Renal cortex interstitium (tissue), 15 donors: ENCODE measurements around the gene ACTL7B. TPM values are rescaled to one million over a fixed set of nuclear protein-coding genes. Genes with fewer than 3 reads are reported as not detected.
"Not testable (repeated sequence)": the region's sequence is repeated elsewhere in the genome, so short reads cannot be mapped to it uniquely, and the experiment has no call there.

Source experiments
- DNase-seq, 11 donors: peaks; one replicate each; pipeline ENCODE4 v3.0.0-alpha.2; 2013; ENCODE audit warnings: low read depth in 9 of 11, low spot score in 4 of 11; ENCODE audit errors: extremely low read depth in 1 of 11
- long read RNA-seq, 16 experiments: transcript quantifications; one replicate each; lab custom pipeline, GENCODE V29; 2026
- polyA plus RNA-seq, 3 donors: library from polyadenylated mRNA; unstranded; fragments of 120-200 nt; gene quantifications; one replicate each; pipeline ENCODE4 v1.2.1, GENCODE V29; 2013; ENCODE audit not compliant: insufficient read length in 3 of 3

ACTL7B gene
- not detected for polyA plus RNA-seq
- long read RNA-seq, donor 1: 0 reads
- long read RNA-seq, donor 2: 0 reads
- long read RNA-seq, donor 3: 0 reads
- long read RNA-seq, donor 4: 0 reads
- long read RNA-seq, donor 5: 0 reads
- long read RNA-seq, donor 6: 0 reads
- long read RNA-seq, donor 7: 0 reads
- long read RNA-seq, donor 8: 0 reads
- long read RNA-seq, donor 9: 0 reads
- long read RNA-seq, donor 10: 0 reads
- long read RNA-seq, donor 11: 0 reads
- long read RNA-seq, donor 12: 0 reads
- long read RNA-seq, donor 13: 0 reads
- long read RNA-seq, donor 14: 0 reads
- long read RNA-seq, donor 15: 0 reads
- long read RNA-seq, donor 16: 0 reads

DNA sequence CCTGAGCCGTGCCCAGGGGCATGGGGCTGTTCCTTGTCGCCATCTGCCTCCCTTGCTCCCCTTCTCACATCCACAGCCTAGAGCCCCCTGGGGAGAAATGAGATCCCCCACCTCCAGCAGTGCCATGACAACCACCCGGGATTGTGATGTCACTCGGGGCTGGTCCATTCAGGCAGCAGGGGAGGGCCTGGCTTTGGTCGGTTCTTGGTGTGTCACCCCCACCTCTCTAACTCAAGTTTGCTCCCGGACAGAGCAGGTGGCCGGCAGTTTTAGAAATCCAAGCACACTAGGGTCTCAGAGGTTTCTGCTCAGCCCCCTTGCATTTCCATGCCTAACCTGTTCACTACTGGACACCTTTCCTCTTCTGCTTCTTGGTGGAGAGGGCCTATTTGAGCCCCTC is at the start of gene ACTL7B:
Gene ACTL7B (minus strand): TSS at position 99 of the 400 bp plus-strand sequence. CDS start 56 bp downstream, at position 43.
- DNase-seq: no peak

DNA sequence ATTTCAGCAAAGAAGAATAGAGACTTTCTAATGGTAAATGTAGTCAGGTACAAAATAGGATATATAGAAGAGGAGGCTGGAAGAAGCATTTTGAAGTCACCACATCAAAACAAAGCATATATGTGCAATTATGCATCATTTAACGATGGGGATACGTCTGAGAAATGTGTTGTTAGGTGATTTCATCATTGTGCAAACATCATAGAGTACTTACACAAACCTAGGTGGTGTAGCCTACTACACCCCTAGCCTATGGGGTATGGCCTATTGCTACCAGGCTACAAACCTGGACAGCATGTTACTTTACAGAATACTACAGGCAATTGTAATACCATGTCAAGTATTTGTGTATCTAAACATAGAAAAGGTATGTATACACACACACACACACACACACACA is 49.7 kb upstream of the ACTL7B start:
- no peak for DNase-seq

DNA sequence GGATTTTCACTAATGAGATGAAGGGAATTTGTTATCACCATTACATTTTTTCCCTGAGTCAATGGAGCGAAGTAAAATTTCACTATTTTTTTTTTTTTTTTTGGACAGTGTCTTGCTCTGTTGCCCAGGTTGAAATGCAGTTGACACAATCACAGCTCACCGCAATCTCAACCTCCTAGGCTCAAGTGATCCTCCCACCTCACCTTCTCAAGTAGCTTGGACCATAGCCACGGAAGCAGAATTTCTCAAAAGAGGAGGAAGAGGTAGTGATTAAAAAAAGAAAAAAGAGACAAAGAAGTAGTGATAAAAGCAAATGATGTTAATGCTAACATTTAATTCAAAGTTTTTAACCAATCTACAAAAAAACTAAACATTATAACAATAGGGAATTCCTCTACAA is 48.4 kb upstream of the ACTL7B start:
- DNase-seq: no peak

DNA sequence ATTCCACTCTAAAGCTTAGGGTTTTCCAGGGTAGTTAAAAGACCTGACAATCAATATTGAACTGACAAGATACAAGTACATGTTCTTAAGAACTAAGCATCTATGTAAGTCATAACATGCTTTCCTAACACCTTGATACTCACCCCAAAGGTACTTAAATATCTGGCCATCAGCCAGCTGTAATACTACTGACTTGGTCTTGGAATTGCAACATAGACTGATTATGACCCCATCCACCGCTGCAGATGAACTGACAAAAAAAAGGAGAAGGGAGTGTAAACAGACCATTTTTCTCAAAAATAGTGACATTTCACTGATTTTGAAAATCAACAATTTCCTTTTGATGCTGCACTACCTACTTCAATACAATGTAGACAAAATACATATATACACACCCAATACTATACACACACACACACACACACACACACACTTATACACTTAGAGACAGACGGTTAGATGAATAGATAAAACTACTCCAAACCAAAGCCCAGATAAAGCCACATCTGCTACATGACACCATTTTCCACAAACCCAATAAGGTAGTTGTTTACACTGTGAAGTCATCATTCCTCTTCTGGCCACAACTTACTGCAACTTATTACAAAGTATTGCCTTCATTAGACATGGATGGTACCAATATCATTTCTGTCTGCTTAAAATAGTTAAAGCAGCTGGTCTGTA is 47.8 kb upstream of the ACTL7B start:
- no peak for DNase-seq

DNA sequence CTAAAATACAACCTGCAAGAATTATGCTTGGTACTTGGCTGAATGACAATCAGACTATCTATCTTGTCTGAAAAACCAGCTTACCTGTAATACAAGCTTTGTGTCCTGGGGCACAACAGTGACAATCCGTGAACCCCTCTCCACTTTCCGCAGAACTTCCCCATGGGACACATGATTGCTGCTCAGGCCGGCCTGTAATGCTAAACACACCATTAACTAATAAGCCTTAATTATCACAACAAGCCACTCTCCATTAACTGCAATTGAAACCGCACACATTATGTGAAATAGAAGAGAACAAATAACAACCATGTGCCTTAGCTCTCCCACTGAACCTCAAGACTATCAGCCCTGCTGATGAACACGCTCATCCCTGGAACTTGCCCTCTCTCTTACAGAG is 44.4 kb upstream of the ACTL7B start:
- DNase-seq: no peak

- not testable (repeated sequence) for DNase-seq
These were observed 43.4 kb upstream of the ACTL7B start for GRCh38 chr9:108899023-108899695.

- no peak for DNase-seq
These were observed 41.7 kb upstream of the ACTL7B start for GRCh38 chr9:108897324-108898096.

DNA sequence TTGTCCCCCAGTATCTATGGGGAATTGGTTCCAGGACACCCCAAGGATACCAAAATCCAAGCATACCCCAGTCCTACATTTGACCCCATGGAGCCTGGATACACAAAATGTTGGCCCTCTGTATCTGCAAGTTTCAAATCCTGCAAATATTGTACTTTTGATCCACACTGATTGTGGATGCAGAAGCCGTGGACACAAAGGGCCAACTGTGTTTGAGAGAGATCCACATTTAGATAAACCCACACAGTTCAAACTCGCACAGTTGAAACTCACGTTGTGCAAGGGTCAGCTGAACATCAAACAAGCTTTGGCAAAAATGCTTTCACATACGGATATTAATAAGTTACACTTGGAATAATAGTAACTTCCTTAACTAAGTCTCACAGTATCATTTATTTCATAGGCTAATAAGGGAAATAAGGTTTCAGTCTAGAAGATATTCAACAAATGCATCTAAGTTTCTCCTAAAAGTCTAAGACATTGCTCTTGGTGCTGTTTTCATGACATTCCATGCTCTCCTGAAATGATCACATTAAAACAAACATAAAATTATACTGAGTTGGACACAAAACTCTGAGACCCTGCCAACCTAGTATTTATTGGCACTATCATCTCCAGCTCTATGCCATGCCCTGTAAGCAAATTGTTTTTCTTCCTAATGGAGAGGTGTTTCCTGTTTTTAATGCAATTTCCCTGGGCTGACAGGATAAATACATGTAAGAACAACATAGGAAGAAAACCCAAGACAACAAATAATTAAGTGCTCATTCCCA is 38.6 kb upstream of the ACTL7B start:
- DNase-seq: no peak

GRCh38 chr9:108889649-108890067 is 33.9 kb upstream of the ACTL7B start:
- DNase-seq: peak in 1 of 11 donors; percentile 10

- DNase-seq: not testable (repeated sequence)
These were observed 30.9 kb upstream of the ACTL7B start for GRCh38 chr9:108886594-108887271.

GRCh38 chr9:108885643-108886348 is 30.0 kb upstream of the ACTL7B start:
- peak in 8 of 11 donors; percentile 5 to 60 (median 9) for DNase-seq

DNA sequence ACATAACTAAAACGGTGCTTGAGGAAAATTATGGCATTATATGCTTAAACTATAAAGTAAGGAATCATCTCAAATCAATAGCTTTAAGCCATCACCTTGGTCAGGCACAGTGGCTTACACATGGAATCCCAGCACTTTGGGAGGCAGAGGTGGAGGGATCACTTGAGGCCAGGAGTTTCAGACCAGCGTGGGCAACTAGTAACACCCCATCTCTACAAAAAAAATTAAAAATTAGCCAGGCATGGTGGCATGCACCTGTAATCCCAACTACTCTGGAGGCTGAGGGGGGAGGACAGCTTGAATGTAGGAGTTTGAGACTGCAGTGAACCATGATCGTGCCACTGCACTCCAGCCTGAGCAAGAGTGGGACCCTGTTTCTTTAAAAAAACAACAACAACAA is 28.9 kb upstream of the ACTL7B start:
- DNase-seq: no peak

GRCh38 chr9:108883085-108883484 is 27.3 kb upstream of the ACTL7B start:
- DNase-seq: no peak

DNA sequence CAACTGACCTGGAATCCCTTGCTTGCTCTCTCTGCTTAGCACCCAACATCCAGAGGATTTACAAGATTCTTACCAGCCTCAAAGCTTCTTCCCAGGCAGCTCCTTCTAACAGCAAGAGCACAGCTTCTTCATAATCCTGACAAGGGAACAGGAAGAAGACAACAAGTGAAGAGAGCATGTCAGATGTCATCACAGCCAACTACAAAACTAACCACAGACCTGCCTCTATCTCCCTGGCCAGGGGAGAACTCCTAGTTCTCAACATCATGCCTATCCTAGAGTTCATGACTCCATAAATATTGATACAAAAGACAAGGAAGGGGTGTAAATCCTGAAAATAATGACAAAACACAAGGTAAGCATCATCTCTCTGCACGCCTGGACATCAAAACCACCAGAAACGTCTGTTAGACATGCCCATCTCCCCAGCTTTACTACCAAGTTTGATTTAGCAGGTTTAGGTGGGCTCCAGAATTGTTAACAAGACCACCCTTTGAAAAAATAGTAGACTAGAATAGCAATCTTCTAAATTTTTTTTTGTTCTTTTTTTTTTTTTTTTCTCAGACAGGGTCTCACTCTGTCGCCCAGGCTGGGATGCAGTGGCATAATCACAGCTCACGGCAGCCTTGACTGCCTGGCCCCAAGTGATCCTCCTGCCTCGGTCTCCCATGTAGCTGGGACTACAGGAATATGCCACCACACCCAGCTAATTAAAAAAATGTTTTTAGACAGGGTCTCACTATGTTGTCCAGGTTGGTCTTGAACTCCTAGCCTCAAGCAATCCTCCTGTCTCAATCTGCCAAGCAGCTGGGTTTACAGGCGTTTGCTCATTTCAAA is 26.5 kb upstream of the ACTL7B start:
- DNase-seq: no peak

- no peak for DNase-seq
These were observed 25.0 kb upstream of the ACTL7B start for GRCh38 chr9:108880738-108881316.

- no peak for DNase-seq
These were observed 21.7 kb upstream of the ACTL7B start for GRCh38 chr9:108877524-108877923.
